ENCODE data around the gene OR13C5.

The OR13C5 gene

DNA sequence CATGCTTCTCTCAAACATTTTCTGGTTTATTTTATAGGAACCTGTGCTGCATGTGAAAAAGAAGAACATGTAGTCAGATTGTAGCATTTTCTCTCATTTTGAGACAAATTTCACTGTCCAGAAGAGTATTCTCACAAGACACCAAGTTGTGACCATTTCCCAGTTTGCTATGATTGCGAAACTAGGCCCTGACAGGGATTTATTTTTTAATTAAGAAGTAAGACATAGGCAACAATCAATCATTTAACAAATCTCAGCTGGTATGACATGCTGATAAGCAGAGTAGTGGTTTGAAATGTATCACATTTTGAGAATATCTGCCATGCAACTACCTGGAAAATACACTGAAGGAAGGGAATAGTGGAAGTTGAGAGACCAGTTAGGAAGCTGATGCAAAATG lies 18.7 kb downstream of the OR13C5 start:
- ChIA-PET POLR2A (no interaction called here), CTCF (no interaction called here)
- no peak overlapping the region for H3K4me3 ChIP-seq (ENCODE audit: low read depth, low read length)
- TF ChIP-seq, protein P1, sequence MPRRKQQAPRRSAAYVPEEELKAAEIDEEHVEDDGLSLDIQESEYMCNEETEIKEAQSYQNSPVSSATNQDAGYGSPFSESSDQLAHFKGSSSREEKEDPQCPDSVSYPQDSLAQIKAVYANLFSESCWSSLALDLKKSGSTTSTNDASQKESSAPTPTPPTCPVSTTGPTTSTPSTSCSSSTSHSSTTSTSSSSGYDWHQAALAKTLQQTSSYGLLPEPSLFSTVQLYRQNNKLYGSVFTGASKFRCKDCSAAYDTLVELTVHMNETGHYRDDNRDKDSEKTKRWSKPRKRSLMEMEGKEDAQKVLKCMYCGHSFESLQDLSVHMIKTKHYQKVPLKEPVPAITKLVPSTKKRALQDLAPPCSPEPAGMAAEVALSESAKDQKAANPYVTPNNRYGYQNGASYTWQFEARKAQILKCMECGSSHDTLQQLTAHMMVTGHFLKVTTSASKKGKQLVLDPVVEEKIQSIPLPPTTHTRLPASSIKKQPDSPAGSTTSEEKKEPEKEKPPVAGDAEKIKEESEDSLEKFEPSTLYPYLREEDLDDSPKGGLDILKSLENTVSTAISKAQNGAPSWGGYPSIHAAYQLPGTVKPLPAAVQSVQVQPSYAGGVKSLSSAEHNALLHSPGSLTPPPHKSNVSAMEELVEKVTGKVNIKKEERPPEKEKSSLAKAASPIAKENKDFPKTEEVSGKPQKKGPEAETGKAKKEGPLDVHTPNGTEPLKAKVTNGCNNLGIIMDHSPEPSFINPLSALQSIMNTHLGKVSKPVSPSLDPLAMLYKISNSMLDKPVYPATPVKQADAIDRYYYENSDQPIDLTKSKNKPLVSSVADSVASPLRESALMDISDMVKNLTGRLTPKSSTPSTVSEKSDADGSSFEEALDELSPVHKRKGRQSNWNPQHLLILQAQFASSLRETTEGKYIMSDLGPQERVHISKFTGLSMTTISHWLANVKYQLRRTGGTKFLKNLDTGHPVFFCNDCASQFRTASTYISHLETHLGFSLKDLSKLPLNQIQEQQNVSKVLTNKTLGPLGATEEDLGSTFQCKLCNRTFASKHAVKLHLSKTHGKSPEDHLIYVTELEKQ (tag by site-specific recombination; IDR thresholded peaks at IDR 0.05; ENCODE audit: borderline replicate concordance): no peak
- TF ChIP-seq ZNF426 (tag by site-specific recombination; IDR thresholded peaks at IDR 0.05) (no peak), ZNF394 (tag by site-specific recombination; IDR thresholded peaks at IDR 0.05; ENCODE audit: borderline replicate concordance) (no peak), ZNF596 (tag by site-specific recombination; IDR thresholded peaks at IDR 0.05) (no peak), KLF10 (tag by site-specific recombination; IDR thresholded peaks at IDR 0.05) (no peak), ZNF248 (tag by site-specific recombination; IDR thresholded peaks at IDR 0.05) (no peak), SCRT2 (tag by site-specific recombination; IDR thresholded peaks at IDR 0.05) (no peak), ZNF792 (tag by site-specific recombination; IDR thresholded peaks at IDR 0.05) (no peak), SALL2 (tag by site-specific recombination; IDR thresholded peaks at IDR 0.05; ENCODE audit: borderline replicate concordance) (no peak), ZNF843 (tag by site-specific recombination; IDR thresholded peaks at IDR 0.05) (no peak), ZNF157 (tag by site-specific recombination; IDR thresholded peaks at IDR 0.05) (no peak), OSR2 (tag by site-specific recombination; IDR thresholded peaks at IDR 0.05) (no peak), PRDM1 (tag by site-specific recombination; IDR thresholded peaks at IDR 0.05) (no peak), ZNF600 (tag by site-specific recombination; IDR thresholded peaks at IDR 0.05) (no peak), PRDM4 (tag by site-specific recombination; IDR thresholded peaks at IDR 0.05) (no peak)
- TF ChIP-seq, protein P2, sequence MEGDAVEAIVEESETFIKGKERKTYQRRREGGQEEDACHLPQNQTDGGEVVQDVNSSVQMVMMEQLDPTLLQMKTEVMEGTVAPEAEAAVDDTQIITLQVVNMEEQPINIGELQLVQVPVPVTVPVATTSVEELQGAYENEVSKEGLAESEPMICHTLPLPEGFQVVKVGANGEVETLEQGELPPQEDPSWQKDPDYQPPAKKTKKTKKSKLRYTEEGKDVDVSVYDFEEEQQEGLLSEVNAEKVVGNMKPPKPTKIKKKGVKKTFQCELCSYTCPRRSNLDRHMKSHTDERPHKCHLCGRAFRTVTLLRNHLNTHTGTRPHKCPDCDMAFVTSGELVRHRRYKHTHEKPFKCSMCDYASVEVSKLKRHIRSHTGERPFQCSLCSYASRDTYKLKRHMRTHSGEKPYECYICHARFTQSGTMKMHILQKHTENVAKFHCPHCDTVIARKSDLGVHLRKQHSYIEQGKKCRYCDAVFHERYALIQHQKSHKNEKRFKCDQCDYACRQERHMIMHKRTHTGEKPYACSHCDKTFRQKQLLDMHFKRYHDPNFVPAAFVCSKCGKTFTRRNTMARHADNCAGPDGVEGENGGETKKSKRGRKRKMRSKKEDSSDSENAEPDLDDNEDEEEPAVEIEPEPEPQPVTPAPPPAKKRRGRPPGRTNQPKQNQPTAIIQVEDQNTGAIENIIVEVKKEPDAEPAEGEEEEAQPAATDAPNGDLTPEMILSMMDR (tag by site-specific recombination; IDR thresholded peaks at IDR 0.05): no peak
- TF ChIP-seq, protein P3, sequence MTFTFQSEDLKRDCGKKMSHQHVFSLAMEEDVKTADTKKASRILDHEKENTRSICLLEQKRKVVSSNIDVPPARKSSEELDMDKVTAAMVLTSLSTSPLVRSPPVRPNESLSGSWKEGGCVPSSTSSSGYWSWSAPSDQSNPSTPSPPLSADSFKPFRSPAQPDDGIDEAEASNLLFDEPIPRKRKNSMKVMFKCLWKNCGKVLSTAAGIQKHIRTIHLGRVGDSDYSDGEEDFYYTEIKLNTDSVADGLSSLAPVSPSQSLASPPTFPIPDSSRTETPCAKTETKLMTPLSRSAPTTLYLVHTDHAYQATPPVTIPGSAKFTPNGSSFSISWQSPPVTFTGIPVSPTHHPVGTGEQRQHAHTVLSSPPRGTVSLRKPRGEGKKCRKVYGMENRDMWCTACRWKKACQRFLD (tag by site-specific recombination; IDR thresholded peaks at IDR 0.05): no peak
- H3K4me1 ChIP-seq (ENCODE audit: control insufficient read depth, insufficient read depth, low read length): no peaks in the 10 kb centered on the region
- no peaks in the 10 kb centered on the region for H3K9me3 ChIP-seq (ENCODE audit: control insufficient read depth, insufficient read depth, low read depth, low read length)
- no peaks in the 10 kb centered on the region for H3K36me3 ChIP-seq (ENCODE audit: control insufficient read depth in 2 of 2, insufficient read depth in 1 of 2, low read length in 2 of 2)
- H3K27ac ChIP-seq (ENCODE audit: extremely low read depth, low read depth, low read length): no peak overlapping the region

- H3K27ac ChIP-seq (ENCODE audit: extremely low read depth, low read depth, low read length): no peak overlapping the region
- POLR2A ChIA-PET: no interaction called here
Measured at GRCh38 chr9:104577263-104577662, 21.9 kb downstream of the OR13C5 start.

More at GRCh38 chr9:104577263-104577662, 21.9 kb downstream of the OR13C5 start:
- CTCF ChIA-PET: no interaction called here
- no peak for TF ChIP-seq ZNF624 (tag by site-specific recombination; IDR thresholded peaks at IDR 0.05)
- TF ChIP-seq ZNF777 (tag by site-specific recombination; IDR thresholded peaks at IDR 0.05; ENCODE audit: borderline replicate concordance): no peak
- TF ChIP-seq, protein P4, sequence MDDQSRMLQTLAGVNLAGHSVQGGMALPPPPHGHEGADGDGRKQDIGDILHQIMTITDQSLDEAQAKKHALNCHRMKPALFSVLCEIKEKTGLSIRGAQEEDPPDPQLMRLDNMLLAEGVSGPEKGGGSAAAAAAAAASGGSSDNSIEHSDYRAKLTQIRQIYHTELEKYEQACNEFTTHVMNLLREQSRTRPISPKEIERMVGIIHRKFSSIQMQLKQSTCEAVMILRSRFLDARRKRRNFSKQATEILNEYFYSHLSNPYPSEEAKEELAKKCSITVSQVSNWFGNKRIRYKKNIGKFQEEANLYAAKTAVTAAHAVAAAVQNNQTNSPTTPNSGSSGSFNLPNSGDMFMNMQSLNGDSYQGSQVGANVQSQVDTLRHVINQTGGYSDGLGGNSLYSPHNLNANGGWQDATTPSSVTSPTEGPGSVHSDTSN (CRISPR knock-in tag; IDR thresholded peaks at IDR 0.05): no peak
- no peak for TF ChIP-seq ZNF530 (tag by site-specific recombination; IDR thresholded peaks at IDR 0.05; ENCODE audit: low read depth)
- no peak for TF ChIP-seq ZNF362 (tag by site-specific recombination; IDR thresholded peaks at IDR 0.05)
- no peak for TF ChIP-seq ZNF596 (tag by site-specific recombination; IDR thresholded peaks at IDR 0.05)
- no peak overlapping the region for H3K4me3 ChIP-seq (ENCODE audit: low read depth, low read length)
- no peaks in the 10 kb centered on the region for H3K4me1 ChIP-seq (ENCODE audit: control insufficient read depth, insufficient read depth, low read length)
- no peaks in the 10 kb centered on the region for H3K9me3 ChIP-seq (ENCODE audit: control insufficient read depth, insufficient read depth, low read depth, low read length)
- no peaks in the 10 kb centered on the region for H3K36me3 ChIP-seq (ENCODE audit: control insufficient read depth in 2 of 2, insufficient read depth in 1 of 2, low read length in 2 of 2)

Measured in HEK293 (cell line).